GM19463 (cell line): ENCODE measurements around the gene MXD1.
"Not testable (repeated sequence)": the region's sequence is repeated elsewhere in the genome, so short reads cannot be mapped to it uniquely, and the experiment has no call there.

Experiments used
- ATAC-seq: cut with Tn5 transposase; IDR thresholded peaks from one replicate; pipeline ENCODE4 v1.9.1; 2021; ENCODE audit warnings: mild to moderate bottlenecking, moderate library complexity; ENCODE audit not compliant: unreplicated experiment

MXD1 gene

DNA sequence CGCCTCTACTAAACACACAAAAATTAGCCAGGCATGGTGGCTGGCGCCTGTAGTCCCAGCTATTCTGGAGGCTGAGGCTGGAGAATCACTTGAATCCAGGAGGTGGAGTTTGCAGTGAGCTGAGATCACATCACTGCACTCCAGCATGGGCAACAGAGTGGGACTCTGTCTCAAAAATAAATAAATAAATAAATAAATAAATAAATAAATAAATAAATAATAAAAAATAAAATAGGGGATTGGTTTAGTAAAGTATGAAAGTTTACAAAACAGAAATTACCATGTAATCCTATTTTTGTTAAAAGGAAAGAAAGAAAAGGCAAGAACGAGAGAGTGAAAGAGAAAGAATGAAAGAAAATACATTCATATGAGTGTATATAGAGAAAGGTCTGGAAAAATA is 35.8 kb downstream of the MXD1 start:
- ATAC-seq, result not testable (repeated sequence)

DNA sequence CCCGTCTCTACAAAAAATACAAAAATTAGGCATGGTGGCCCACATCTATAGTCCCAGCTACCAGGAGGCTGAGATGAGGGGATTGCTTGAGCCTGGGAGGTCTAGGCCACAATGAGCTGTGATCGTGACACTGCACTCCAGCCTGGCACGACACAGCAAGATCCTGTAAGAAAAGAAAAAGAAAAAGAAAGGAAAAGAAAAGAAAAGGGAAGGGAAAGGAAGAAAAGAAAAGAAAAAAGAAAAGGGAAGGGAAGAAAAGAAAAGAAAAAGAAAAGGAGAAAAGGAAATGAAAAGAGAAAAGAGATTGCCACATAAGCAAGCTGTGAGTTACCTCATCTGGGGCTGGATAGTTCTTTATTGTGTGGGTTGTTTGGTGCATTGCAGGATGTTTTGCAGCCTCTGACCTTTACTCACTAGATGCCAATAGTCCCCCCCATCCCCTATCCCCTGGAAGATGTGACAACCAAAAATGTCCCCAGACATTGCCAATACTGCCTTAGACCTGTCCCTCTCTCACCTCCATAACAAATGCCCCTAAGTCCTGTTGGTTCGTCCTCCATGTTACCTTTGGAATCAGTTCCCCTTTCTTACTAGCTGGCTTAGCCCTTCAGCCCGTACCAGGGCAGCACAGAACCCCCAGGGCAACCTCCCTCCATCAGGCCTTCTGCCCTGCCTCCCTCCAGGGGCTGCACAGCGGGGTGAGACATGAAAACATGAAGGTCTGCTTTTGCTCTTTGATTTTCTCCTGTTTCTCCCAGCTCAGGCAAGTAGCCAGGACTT is 37.6 kb downstream of the MXD1 start:
- ATAC-seq, result no peak

DNA sequence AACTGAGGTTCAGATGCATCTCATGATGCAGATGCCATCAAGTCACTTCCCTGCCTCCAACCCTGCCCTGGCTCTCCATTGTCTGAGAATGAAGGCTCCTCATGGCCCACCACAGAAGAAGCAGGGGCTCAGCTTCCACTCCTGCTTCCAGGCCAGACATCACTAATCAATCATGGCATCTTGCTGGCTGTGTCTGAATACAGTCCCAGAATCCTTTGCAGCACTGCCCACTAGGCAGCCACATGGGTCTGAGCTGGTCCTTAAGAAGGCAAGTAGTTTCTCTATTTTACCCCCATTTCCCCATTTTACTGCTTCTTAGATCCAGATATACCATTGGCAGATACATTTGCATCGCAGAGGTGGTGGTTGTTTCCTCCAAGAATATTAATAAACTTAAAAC is 39.2 kb downstream of the MXD1 start:
- no peak for ATAC-seq

DNA sequence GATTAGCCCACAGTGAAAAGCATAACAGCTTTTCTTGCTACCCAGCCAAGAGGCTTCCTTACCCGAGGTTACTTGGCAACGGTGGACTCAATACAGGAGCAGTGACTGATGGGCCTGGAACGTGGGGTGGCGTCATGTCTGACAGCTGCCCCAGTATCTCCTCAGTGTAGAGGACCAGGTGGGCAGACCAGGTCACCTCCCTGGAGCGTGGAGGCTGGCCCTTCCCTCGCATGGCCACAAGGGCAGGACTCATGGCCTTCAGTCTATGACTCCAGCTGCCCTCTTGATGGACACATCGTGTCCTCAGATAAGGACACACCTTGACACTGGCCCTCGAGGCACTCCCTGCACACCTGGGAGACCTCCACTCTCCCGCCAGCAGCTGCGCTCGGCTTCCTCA is 40.1 kb downstream of the MXD1 start:
- no peak for ATAC-seq

DNA sequence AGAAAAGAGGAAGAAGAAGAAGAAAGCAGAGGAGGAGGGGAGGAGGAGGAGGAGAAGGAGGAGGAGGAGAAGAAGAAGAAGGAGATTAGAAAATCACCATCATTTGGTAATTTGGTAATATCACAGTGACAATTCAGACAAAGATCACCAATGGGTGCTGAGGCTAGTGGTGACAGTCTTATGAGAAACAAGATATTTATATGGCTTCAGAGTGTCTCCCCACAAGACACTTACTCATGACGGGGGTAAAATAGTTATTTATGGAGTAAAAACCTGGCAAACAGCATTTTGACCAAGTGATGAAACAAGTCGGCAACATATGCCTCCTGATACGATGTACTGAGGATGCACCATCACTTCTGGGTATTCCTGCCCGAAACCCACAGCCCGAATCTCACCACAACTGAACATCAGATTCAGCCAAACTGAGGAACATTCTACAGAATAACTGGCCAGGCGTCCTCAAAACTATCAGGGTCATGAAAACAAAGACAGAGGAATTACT is 41.6 kb downstream of the MXD1 start:
- no peak for ATAC-seq

DNA sequence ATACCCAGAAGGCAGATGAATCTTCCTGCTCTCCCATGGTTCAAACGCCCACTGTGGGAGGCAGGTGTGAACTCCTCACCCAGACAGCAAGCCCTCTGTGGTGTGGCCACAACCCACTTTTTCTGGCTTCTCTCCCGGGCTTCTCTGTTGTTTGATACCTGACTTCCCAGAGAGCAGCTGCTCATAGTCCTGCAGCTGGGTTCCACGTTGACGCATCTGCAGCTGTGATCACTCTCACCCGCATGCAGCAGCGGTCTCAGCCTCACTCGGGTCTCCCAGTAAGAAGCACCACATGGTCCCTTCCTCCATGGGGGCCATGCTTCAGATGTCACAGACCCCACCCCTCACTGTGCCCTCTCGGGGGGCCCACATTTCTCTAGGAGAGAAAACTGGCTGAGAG is 43.1 kb downstream of the MXD1 start:
- no peak for ATAC-seq

DNA sequence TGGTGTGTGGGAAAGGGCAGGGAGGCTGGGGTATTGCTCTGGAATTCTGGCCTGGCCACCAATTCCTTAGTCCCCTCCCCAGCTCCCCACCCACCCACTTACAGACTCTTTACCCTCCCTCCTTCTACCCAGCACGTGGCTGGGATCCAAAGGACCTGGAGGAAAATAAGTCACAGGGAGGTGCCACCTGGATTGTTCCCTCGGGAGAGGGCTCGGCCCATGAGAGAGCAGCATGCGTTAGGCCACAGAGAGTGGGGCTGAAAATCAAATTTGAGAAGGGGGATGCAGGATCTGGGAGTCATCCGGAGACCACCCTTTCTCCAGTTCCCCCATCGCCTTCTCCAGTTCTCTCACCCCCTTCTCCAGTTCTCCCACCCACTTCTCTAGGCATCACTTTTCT is 43.6 kb downstream of the MXD1 start:
- ATAC-seq, result no peak

DNA sequence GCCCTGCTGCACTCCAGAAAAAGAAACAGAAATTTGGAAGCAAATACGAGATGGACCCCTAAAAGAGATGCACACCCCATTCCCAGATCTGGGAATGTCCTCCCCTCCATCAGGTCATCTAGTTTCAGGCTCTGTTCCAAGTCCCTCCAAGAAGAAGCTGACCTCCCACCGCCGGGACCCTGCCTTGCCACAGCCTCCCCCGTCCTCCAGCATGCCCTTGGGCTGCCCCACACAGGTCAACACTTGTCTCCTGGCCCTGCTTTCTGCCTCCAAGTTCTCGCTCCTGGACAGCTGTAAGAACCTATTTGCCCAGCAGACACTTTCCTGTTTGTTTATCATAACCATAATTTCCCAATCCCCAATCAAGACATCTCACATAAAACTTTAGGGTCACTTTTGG is 44.5 kb downstream of the MXD1 start:
- no peak for ATAC-seq

DNA sequence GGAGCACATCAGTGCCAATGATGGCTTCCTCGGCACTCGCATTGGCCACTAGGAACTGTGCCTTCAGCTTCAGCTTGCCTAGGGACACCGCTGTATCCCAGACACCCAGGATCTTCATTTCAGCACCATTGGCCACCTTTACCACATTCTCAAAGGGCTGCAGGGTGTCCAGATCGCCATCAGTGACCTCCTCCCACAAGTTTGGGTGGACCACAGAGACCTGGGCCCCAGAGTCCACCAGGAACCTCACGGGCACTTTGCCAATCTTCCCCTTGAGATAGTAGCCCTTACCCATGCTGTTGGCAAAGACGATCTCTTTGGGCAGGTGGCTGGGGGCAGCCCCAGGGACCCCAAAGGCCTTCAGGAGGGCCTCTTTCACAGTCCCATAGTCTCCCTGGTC is 45.9 kb downstream of the MXD1 start:
- no peak for ATAC-seq

DNA sequence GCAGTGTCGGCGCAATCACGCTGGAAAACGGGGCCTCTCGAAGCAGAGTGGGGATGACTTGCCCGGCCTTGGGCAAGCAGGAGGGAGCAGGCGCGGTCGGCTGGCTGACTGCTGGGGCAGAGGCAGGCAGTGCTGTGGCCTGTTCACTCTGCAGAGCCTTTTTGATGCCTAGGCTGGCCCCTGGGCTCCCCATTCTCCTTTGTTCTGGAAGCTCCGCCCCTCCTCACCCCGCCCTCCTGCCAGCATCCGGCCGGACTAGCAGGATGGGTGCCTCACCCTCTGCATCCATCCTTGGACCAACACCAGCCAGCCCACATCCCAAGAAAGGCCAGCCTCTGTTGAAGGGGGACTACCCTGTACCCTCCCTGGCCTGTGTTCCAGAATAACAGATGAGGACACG is 46.6 kb downstream of the MXD1 start, which contains the start of gene ASPRV1:
Gene ASPRV1 (minus strand): TSS at position 136 of the 400 bp plus-strand sequence. CDS start 195 bp downstream, outside the sequence.
- ATAC-seq, result no peak

DNA sequence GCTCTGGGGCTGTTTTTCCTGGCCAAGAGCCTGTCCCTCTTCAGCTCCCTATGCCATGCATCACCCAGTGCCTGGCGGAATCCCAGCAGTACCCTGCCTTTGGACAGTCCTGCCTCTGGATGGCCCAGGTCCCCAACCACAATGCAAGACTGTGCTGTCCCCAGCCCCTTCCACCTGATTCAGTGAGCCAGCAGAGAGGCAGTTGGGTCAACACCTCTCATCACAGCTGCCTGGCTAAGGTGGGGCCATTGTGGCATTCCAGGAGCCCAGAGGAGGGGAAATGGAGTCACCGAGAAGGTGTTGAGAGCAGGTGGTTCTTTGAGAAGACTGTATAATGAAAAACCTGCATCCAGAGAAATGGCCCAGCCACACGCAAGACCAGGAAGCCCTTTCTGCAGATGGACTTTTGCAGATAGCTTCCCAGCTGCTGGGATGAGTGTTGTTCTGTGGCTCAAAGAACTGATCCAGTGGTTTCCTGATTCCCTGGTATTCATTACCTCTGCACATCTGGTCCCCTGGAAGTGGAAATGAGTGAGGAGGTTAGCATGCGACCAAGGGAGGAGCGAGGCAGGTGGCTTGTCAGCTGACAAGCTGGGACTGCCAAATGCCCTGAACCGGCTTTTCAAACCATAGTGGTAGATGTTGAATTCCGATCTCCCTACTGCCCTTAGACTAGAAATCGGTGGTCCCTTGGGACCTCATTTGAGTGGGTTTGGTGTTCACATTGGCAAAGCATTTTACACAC is 48.2 kb downstream of the MXD1 start:
- ATAC-seq, result no peak

DNA sequence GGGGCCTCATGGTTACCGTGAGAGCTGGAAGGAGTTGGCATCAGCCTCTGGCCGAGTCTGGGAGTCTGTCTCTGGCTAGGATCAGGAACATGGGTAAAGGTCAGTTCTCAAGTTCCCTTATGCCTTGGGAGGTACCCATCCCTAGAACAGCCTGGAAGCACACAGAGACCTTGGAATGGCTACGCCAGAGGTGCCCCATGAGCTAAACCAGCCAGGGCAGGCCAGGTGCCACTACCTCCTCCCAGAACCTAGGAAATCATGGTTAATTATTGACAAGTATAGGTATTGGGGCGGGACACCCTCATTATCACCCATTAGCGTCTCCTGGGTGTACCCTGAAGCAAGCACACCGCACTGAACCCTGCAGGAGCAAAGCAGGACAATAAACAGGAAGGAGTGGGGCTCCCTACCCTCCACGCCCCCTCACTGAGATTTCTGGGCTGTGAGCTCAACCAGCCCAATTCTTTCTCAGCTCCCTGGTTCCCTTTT is 49.5 kb downstream of the MXD1 start:
- ATAC-seq, result no peak

DNA sequence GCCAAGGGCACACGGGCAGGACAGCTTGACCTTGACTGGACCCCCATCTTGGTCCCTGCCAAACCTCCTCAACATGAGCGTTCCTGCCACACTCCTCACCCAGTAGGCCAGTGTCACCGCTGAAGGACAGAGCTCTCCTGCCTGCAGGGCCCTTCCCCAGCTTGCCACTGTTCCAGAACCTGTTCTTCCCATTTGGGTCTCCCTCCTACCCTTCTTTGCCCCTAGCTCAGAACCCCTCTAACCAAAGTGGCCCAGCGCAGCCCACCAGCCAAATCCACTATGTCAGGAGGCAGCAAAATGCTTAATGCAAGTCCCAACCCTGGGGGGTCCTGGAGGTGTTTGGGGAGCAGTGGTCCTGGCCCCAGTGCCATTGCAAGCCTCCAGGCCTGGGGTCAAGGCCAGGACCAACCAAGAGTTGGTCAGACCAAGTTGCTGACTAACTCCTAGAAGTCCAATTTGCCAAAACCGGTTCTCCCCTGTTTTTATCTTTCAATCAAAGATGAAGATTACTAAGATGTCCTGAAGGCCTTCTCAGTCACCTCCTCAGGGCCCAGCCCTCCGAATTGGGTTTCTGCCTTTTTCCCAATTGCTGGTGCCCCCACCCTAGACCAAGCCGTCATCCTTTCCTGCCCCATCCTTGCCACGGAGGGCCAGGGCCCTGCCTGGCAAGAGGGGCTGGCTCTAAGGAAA is 51.0 kb downstream of the MXD1 start:
- ATAC-seq, result no peak

DNA sequence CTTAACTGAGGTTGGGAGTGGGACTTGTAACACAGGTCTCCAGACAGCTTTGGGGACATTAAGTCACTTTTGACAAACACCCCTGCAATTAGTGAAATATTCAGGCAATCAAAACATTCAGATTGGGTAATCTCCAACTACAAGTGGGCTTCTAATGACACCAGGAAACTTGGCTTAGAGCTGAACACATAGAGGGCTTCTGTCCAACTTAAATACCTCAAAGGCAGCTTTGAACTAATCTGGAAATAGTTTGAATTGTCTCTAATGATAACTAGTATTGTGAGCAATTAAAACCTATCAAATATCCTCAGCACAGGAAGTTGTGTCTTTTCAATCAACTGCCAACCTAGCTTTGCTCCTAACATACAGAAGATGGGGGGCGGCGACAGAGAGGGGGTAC is 51.6 kb downstream of the MXD1 start:
- ATAC-seq, result no peak

DNA sequence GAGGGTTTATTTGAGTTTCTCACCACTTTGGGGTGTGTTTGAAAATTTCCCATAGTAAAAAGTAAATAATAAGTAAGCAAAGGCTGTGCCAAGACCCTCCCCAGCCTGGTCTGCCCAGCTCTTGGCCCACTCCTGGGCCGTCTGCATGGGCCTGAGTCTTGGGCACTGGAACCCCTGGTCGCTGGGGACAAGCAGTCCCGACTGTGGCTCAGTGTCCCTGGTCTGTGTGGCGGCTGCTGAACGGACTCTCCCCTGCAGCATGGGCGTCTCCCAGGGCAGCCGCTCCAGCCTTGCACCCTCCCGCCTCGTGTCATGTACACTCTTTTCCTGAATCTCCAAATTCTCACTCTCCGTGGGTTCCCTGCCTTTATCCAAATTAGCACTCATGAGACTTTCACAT is 53.7 kb downstream of the MXD1 start:
- ATAC-seq, result no peak

DNA sequence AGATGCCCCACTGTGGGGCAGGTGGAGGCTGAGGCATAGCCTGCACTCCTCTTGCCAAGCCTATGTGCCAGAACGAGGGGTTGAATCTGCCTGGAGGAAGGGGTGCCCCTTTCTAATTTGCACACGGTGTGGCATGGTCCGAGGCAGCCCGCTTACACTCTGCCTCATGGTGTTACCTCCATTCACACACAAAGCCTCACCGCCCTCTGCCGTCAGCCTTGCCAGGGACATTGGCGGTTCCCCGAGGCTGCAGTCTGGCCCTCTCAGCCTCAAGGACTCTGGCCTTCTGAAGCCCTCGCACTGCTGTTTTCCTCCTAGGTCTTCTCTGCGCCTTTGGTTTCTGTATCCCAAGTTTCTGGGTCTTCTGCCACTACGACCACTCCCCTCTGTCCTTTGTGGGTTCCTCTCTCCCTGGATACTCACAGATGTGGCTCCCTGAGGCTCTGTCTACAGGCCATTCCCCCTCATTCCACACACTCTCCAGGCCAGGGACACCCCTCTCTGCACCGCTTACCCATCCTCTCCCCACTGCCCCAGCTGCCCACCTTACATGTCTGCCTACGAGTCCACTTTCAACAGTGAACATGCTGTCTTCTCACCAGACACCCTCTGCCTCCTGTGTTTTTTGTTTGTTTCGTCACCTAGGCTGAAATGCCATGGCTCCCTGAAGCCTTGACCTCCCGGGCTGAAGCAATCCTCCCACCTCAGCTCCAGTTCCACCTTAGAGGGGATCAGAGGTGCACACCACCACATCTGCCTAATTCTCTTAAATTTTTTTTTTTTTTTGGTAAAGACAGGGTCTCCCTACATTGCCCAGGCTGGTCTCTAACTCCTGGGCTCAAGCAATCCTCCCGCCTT is 54.4 kb downstream of the MXD1 start:
- no peak for ATAC-seq

DNA sequence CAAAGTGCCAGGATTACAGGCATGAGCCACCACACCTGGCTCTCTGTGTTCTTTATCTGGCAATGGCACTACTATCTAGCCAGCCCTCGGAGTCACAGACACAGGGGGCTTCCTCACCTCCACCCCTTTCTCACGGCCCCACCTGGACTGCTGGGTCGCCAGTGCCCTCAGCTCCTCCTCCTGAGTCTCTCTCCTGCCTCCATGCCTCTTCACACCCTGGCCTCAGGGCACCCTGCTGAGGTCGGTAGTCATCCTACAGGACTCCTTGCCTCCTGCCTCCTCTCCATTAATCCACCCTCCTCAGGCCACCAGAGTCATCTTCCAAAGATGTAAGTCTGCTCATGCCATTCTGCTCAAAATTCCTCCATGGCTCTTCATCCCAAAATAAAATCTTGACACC is 55.1 kb downstream of the MXD1 start:
- ATAC-seq, result no peak

DNA sequence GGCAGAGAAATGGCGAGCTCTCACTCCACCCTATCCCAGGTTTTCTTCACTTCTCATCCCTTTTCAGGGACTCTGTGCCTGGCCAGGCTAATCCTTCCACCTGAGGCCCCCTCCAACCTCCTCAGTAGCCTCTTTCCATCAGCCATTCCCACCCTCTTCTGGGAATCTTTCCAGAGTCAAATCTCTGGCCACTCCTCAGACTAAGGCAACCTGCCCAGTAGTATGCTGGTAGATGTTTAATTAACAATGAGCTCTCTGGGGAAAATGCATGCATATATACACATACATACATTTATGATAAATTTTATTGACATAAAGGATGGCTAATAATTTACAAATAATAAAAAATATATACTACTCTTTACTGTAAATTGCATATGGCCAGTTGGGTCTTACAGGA is 57.9 kb downstream of the MXD1 start:
- no peak for ATAC-seq

DNA sequence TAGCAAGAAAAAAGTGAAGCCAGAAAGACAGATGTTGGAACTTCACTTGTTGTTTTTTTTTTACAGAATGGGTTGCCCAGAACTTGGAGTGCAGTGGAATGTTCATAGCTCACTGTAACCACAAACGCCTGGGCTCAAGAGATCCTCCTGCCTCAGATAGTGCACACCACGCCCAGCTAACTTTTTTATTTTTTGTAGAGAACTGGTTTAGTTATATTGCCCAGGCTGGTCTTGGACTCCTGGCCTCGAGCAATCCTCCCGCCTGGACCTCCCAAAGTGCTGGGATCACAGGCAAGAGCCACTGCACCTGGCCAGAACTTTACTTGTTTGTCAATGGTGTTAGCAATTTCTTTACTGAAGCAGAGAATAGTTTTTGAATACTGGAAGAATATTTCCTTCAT is 58.4 kb downstream of the MXD1 start:
- ATAC-seq, result no peak

DNA sequence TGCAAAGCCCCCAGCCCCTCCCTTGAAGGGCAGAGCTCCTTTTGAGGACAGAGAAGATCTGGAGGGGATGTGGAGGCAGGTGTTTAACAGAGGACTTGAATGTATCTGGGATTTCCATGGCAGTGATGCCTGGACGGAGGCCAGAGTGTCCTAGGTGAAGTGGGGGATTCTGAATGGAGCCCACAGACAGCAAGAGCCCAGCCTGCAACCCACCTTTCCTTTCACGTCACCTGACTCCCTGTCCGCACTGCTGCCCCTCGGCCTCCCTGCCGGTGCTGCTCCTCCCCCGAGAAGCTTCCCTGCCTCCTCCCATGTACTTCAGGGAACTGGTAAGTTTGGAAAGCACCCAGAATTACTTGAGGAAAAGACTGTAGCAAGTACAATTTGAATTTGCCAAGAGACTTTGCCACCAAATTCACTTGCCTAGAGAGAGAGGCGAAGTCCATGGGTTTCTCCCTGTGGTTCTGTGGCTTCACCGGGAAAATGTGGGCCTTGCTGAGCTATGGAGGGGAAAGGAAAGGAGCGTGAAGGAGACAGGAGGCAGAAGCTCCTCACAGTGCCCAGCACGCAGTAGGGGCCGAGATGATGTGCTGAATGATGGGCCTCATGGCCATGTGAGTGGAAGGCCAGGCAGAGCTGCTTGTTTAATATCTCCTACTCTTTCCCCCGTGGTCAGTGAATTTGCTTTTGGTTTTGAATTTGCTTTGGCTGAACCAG is 60.4 kb downstream of the MXD1 start:
- no peak for ATAC-seq
